Measurements from ENCODE around the gene PNLDC1. TPM values are rescaled to one million over a fixed set of nuclear protein-coding genes. Genes with fewer than 3 reads are reported as not detected.

The PNLDC1 gene
- total RNA-seq, 1 donor, result not detected

DNA sequence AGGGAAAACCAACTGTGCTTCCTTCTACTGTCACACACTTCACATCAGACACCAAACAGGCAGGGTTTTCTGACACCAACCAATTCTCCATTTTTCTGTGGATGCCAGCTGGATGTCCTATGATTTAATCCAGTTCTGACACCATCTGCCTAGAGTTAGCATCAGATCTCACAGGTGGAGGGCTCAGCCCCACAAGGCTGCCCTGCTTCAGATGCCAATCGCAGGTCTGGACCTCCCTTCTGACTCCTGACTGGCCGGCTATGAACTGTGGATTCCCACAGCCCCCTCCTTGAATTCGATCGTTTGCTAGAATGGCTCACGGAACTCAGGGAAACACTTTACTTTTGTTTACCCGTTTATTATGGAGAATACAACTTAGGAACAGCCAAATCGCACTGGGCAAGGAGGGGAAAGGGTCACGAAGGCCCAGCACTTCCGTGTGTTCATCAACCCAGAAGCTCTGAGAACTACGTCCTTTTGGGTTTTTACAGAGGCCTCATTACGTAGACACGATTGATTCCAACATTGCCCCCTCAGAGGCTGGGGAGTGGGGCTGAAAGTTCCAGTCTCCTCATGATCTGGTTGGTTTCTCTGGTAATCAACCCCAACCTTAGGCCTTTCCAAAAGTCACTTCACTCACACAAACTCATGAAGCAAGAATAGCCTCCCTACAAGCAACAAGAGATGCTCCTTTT is 65.3 kb downstream of the PNLDC1 start:
- no peak for DNase-seq (ENCODE audit: low read depth)
- no peak overlapping the region for H3K4me3 ChIP-seq (ENCODE audit: low read depth, low read length)
- no peak for TF ChIP-seq CTCF (IDR thresholded peaks at IDR 0.05; ENCODE audit: insufficient read depth, low read length)

DNA sequence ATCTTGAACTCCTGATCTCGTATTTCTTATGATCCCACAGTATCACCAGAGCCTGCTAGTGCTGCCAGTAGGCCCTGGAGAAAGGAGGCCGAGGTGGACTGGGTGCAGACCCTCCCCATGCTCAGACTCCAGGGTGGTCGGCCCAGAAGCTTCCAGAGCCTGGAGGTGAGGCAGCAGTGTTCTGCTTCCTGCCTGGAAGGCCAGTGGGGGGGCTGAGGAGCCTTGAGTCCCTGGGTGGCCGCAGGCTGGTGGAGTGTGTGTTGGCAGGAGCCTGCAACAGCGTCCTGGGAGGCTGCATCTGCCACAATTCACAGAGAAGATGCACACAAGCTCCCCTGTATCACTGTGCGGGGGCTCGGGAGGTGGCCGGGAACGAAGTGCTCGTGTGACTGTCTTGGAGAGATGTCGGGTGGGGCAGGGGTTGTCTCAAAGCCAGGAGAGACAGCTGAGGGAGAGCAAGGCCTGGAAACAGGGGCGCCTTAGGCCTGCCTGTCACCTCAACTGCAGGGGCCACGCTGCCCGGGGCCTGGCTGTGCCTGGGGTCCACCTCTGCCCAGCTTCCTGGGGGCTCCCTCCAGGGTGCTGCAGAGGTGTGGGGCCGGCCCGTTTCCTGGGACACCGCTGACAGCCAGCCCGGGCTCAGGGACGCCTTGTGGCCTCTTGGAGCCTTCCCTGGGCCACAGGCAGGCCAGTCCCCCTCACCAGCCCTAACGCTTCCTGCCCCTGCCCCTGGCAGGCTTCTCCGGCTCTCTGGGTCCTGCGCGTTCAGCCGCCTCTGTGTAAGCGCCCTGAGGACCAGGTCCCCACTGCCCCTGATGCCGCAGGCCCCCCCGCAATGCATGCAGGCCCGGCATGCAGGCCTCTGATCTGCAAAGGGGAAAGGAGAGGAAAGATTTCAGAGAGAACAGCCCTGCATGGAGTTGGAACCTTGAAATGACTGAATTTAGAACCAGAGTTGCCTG is 66.5 kb downstream of the PNLDC1 start:
- TF ChIP-seq CTCF (IDR thresholded peaks at IDR 0.05; ENCODE audit: insufficient read depth, low read length), result no peak

More for the DNA sequence above, 66.5 kb downstream of the PNLDC1 start:
- no peak overlapping the region for H3K4me3 ChIP-seq (ENCODE audit: low read depth, low read length)
- DNase-seq (ENCODE audit: low read depth), result no peak

Small RNAs within 50 kb of the gene (small RNA-seq; reads per million reads assigned to genes)
- 3,090 reads per million, percentile 100 among the genes with 10 or more reads in this experiment for gene SNORA20
- gene SNORA29, result not detected

Other genes with a start within 250 kb of the PNLDC1 start
- gene SOD2, start 107.0 kb upstream of the PNLDC1 start, total RNA-seq (ENCODE audit: low replicate concordance), result 184 and 504 TPM in 2 replicates
- 71.9 and 103 TPM in 2 replicates for gene WTAP, start 72.8 kb upstream of the PNLDC1 start, total RNA-seq (ENCODE audit: low replicate concordance)
- gene ACAT2, start 38.2 kb upstream of the PNLDC1 start, total RNA-seq (ENCODE audit: low replicate concordance), result 22.1 and 66.2 TPM in 2 replicates
- 203 and 249 TPM in 2 replicates for gene TCP1, start 10.7 kb upstream of the PNLDC1 start, total RNA-seq (ENCODE audit: low replicate concordance)
- 70.6 and 103 TPM in 2 replicates for gene MRPL18, start 9.8 kb upstream of the PNLDC1 start, total RNA-seq (ENCODE audit: low replicate concordance)
- under 0.01 and 0.08 TPM in 2 replicates for gene MAS1, start 90.7 kb downstream of the PNLDC1 start, total RNA-seq (ENCODE audit: low replicate concordance)
- gene IGF2R, start 168.8 kb downstream of the PNLDC1 start, total RNA-seq (ENCODE audit: low replicate concordance), result 112 and 133 TPM in 2 replicates